Psoas muscle (tissue), 8 donors: Measurements from ENCODE around the gene CAMK1D. TPM values are rescaled to one million over a fixed set of nuclear protein-coding genes. Genes with fewer than 3 reads are reported as not detected.

Source experiments
- ATAC-seq, 4 donors: fragments of 200-7000 bp; cut with Tn5 transposase; one replicate each; pipeline ENCODE4 v1.9.1; 2020; ENCODE audit warnings: moderate library complexity in 3 of 4, mild to moderate bottlenecking in 2 of 4
- DNase-seq, 2 donors: peaks; one replicate each; pipeline ENCODE4 v3.0.0-alpha.2; 2020
- H3K27ac ChIP-seq: fragments of 200-600 bp; one replicate; pipeline ENCODE4 v1.8.0; 2022
- H3K27me3 ChIP-seq, 3 donors: fragments of 200-600 bp in 1 of 3; one replicate each; pipeline versions ENCODE4 v1.6.1 to v1.8.0; 2013 to 2022; ENCODE audit warnings: low read length in 2 of 3, mild to moderate bottlenecking in 2 of 3, moderate library complexity in 1 of 3; ENCODE audit not compliant: insufficient read depth in 3 of 3
- H3K36me3 ChIP-seq, 2 donors: fragments of 200-600 bp in 1 of 2; one replicate each; pipeline versions ENCODE4 v1.6.1 to v1.8.0; 2013 to 2022; ENCODE audit warnings: low read depth in 1 of 2, mild to moderate bottlenecking in 1 of 2, moderate library complexity in 1 of 2; ENCODE audit not compliant: insufficient read depth in 1 of 2
- H3K4me1 ChIP-seq: fragments of 200-600 bp; one replicate; pipeline ENCODE4 v1.8.0; 2022
- H3K4me3 ChIP-seq: fragments of 200-600 bp; one replicate; pipeline ENCODE4 v1.8.0; 2022; ENCODE audit warnings: mild to moderate bottlenecking
- H3K9me3 ChIP-seq: fragments of 200-600 bp; one replicate; pipeline ENCODE4 v1.8.0; 2022
- CTCF ChIP-seq: fragments of 200-600 bp; IDR thresholded peaks from one replicate; pipeline ENCODE4 v1.8.0; 2022; ENCODE audit warnings: antibody characterized with exemption
- WGBS, 3 donors: extraction: QIAGEN DNeasy Blood & Tissue Kit; methylation state at CpG; one replicate each; pipeline versions ENCODE4 v1.1.6 to v1.1.7; 2013; 5-methylcytosine and 5-hydroxymethylcytosine counted together
- intact Hi-C, 2 donors: fragments of 100-400 bp; cut with DNase I; formaldehyde crosslinking; loops; one replicate each; pipeline versions ENCODE4 v1.11.0 to v1.14.2; 2022
- polyA plus RNA-seq, 3 donors: library from polyadenylated mRNA; stranded (reverse); fragments of 200-250 nt; gene quantifications; one replicate each; pipeline ENCODE4 v1.2.3, GENCODE V29; 2013
- total RNA-seq, 4 donors: library from RNA; stranded (reverse); fragmentation: NEBNext Ultra II Directional in 2 of 4; extraction: Animal tissue kit (Norgen Biotek cat#: 25700) in 2 of 4; gene quantifications; one replicate each; pipeline versions ENCODE4 v1.2.1 to v1.2.4, GENCODE V29; 2021 to 2023
- donor health status: healthy with polysubstance abuse.
- donor health status: DM: no; HTN: no; CAD: no; lungs with moderate emphysema.
- donor health status: Bipolar disorder and iron deficiency.
- donor health status: healthy.
- donor health status: DM: yes; HTN: yes; CAD: no.
- donor health status: DM: no; HTN: no; CAD: no.
- donor health status: DM: no; HTN: no; CAD: no.
- donor health status: DM: yes; HTN: yes; CAD: no.

Gene CAMK1D
- total and polyA plus RNA-seq, 7 donors = 0.39 to 1.8 (median 0.53) TPM

- ATAC-seq = no peak
- no peak for TF ChIP-seq CTCF
- no peaks in the 10 kb centered on the region for H3K27me3 ChIP-seq
- no peak overlapping the region for H3K4me3 ChIP-seq
- intact Hi-C loops = no loop called here
- H3K27ac ChIP-seq = no peak overlapping the region
- no peaks in the 10 kb centered on the region for H3K9me3 ChIP-seq
- WGBS, 3 donors = 78 to 81% (median 80%) methylated on average over 13 of the region's 13 CpGs
- H3K36me3 ChIP-seq = no peaks in the 10 kb centered on the region
- DNase-seq = no peak
- no peaks in the 10 kb centered on the region for H3K4me1 ChIP-seq
These were observed 67.2 kb downstream of the CAMK1D start for GRCh38 chr10:12416344-12417050.

GRCh38 chr10:12417331-12417730, 68.0 kb downstream of the CAMK1D start:
- intact Hi-C loops = no loop called here
- H3K4me1 ChIP-seq = no peaks in the 10 kb centered on the region
- H3K4me3 ChIP-seq = no peak overlapping the region
- no peaks in the 10 kb centered on the region for H3K9me3 ChIP-seq
- WGBS, 3 donors = 77 to 88% (median 81%) methylated on average over 6 of the region's 6 CpGs
- H3K27ac ChIP-seq = no peak overlapping the region
- no peak for TF ChIP-seq CTCF
- no peak for DNase-seq
- H3K27me3 ChIP-seq = no peaks in the 10 kb centered on the region
- no peaks in the 10 kb centered on the region for H3K36me3 ChIP-seq
- no peak for ATAC-seq

GRCh38 chr10:12418000-12418399, 68.7 kb downstream of the CAMK1D start:
- DNase-seq = peak; percentile 78 to 82
- ATAC-seq = peak in 3 of 4 donors; percentile 71 to 78 (median 74)
- H3K4me1 ChIP-seq = no peaks in the 10 kb centered on the region
- intact Hi-C loops = no loop called here
- no peaks in the 10 kb centered on the region for H3K9me3 ChIP-seq
- WGBS, 3 donors = 52 to 65% (median 60%) methylated on average over 7 of the region's 7 CpGs
- H3K4me3 ChIP-seq = no peak overlapping the region
- no peaks in the 10 kb centered on the region for H3K36me3 ChIP-seq
- no peak for TF ChIP-seq CTCF
- no peak overlapping the region for H3K27ac ChIP-seq
- no peaks in the 10 kb centered on the region for H3K27me3 ChIP-seq

- TF ChIP-seq CTCF = no peak
- peak; percentile 25 to 56 for DNase-seq
- peak in 1 of 4 donors; percentile 30 for ATAC-seq
- Histone ChIP-seq H3K4me3 (no peak overlapping the region), H3K27me3 (no peaks in the 10 kb centered on the region), H3K9me3 (no peaks in the 10 kb centered on the region), H3K4me1 (no peaks in the 10 kb centered on the region), H3K27ac (no peak overlapping the region), H3K36me3 (no peaks in the 10 kb centered on the region)
- 71 to 83% (median 76%) methylated on average over 13 of the region's 13 CpGs for WGBS, 3 donors
- intact Hi-C loops = no loop called here
These were observed 69.4 kb downstream of the CAMK1D start for GRCh38 chr10:12418725-12419261.
